ENCODE data around the gene STIM1.

DNA sequence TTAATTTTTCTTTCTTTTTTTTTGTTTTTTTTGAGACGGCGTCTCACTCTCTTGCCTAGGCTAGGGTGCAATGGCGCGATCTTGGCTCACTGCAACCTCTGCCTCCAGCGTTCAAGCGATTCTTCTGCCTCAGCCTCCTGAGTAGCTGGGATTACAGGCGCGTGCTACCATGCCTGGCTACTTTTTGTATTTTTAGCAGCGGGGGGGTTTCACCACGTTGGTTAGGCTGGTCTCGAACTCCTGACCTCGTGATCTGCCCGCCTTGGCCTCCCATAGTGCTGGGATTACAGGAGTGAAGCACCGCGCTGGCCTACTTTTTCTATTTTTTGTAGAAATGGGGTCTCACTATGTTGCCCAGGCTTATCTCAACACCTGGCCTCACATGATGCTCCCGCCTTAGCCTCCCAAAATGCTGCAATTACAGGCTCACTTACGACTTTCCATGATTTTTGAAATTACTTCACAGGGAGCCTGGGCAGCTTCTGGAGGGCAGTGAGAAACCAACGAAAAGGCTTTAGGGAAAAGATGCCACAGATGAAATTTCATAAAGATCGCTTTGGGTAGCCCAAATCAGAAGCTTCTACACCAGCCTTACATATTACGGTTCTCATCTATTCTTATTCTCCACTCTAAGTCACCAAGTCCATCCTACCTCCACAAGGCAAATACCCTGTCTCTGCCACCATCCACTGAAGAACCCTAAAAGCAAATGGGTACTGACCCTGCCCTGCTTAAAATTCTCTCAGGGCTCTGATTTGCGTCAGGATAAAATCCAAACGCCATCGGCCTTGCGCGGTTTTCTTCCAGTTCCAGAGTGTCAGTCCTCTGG lies 238.3 kb downstream of the STIM1 start:
- TF ChIP-seq, protein P1, sequence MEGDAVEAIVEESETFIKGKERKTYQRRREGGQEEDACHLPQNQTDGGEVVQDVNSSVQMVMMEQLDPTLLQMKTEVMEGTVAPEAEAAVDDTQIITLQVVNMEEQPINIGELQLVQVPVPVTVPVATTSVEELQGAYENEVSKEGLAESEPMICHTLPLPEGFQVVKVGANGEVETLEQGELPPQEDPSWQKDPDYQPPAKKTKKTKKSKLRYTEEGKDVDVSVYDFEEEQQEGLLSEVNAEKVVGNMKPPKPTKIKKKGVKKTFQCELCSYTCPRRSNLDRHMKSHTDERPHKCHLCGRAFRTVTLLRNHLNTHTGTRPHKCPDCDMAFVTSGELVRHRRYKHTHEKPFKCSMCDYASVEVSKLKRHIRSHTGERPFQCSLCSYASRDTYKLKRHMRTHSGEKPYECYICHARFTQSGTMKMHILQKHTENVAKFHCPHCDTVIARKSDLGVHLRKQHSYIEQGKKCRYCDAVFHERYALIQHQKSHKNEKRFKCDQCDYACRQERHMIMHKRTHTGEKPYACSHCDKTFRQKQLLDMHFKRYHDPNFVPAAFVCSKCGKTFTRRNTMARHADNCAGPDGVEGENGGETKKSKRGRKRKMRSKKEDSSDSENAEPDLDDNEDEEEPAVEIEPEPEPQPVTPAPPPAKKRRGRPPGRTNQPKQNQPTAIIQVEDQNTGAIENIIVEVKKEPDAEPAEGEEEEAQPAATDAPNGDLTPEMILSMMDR (IDR thresholded peaks at IDR 0.05) = no peak
- no peak for TF ChIP-seq EP300 (IDR thresholded peaks at IDR 0.05)

All from esophagus muscularis mucosa (tissue), 3 donors.